OCI-LY1 (cell line): ENCODE data around the gene PIP5K1C.

Experiments used
- H2AFZ ChIP-seq: fragments of 200-600 bp; sonication (generic), shearing (Covaris generic); 2 replicates; pipeline ENCODE4 v1.6.0; 2014; ENCODE audit warnings: antibody characterized with exemption, mild to moderate bottlenecking, low read length
- H3F3A ChIP-seq: fragments of 200-600 bp; sonication (generic), shearing (Covaris generic); 2 replicates; pipeline ENCODE4 v1.6.0; 2014; ENCODE audit warnings: mild to moderate bottlenecking, antibody characterized with exemption, low read length, moderate library complexity; ENCODE audit not compliant: insufficient read depth
- H3K27ac ChIP-seq: fragments of 200-600 bp; sonication (generic); 2 replicates; pipeline ENCODE4 v1.5.1; 2014; ENCODE audit warnings: low read length, mixed run types, mild to moderate bottlenecking, low read depth; ENCODE audit not compliant: poor library complexity, severe bottlenecking
- H3K27me3 ChIP-seq: fragments of 200-600 bp; sonication (generic); 2 replicates; pipeline ENCODE4 v1.6.0; 2014; ENCODE audit warnings: antibody characterized with exemption, mild to moderate bottlenecking, low read length, moderate library complexity; ENCODE audit not compliant: insufficient read depth
- H3K36me3 ChIP-seq: fragments of 200-600 bp; sonication (generic); 2 replicates; pipeline ENCODE4 v1.6.1; 2014; ENCODE audit warnings: mild to moderate bottlenecking, antibody characterized with exemption, low read length, moderate library complexity, mixed read lengths; ENCODE audit not compliant: insufficient read depth
- H3K4me1 ChIP-seq: fragments of 200-600 bp; sonication (generic); 2 replicates; pipeline ENCODE4 v1.5.1; 2014; ENCODE audit warnings: mild to moderate bottlenecking, low read length, moderate library complexity; ENCODE audit not compliant: insufficient read depth, severe bottlenecking
- H3K4me2 ChIP-seq: fragments of 200-600 bp; sonication (generic), shearing (Covaris generic); 2 replicates; pipeline ENCODE4 v1.6.1; 2014; ENCODE audit warnings: low read length
- H3K4me3 ChIP-seq: fragments of 200-600 bp; sonication (generic); 2 replicates; pipeline ENCODE4 v1.5.1; 2014; ENCODE audit warnings: low read length, low read depth, mild to moderate bottlenecking, mixed read lengths; ENCODE audit not compliant: poor library complexity, severe bottlenecking
- H3K79me2 ChIP-seq: fragments of 200-600 bp; shearing (Covaris generic); 2 replicates; pipeline ENCODE4 v1.6.1; 2016; ENCODE audit warnings: mixed run types, low read length, mixed read lengths; ENCODE audit not compliant: insufficient read depth
- H3K9ac ChIP-seq: fragments of 200-600 bp; sonication (generic), shearing (Covaris generic); 2 replicates; pipeline ENCODE4 v1.6.1; 2014; ENCODE audit warnings: mild to moderate bottlenecking, low read length, mixed read lengths
- H3K9me2 ChIP-seq: fragments of 200-600 bp; sonication (generic), shearing (Covaris generic); 2 replicates; pipeline ENCODE4 v1.6.1; 2014; ENCODE audit warnings: low read depth, mild to moderate bottlenecking, low read length, mixed read lengths
- H3K9me3 ChIP-seq: fragments of 200-600 bp; shearing (Covaris generic); 2 replicates; pipeline ENCODE4 v1.6.1; 2014; ENCODE audit warnings: low read length, mixed read lengths
- H4K20me1 ChIP-seq: fragments of 200-600 bp; sonication (generic), shearing (Covaris generic); 2 replicates; pipeline ENCODE4 v1.6.0; 2016; ENCODE audit warnings: mild to moderate bottlenecking, low read length; ENCODE audit not compliant: insufficient read depth
- CTCF ChIP-seq: fragments of 200-600 bp; sonication (generic), shearing (Covaris generic); IDR thresholded peaks from 2 replicates; pipeline ENCODE4 v1.5.1; 2017; ENCODE audit warnings: mild to moderate bottlenecking, antibody characterized with exemption, low read length, moderate library complexity, mixed read lengths
- EZH2 ChIP-seq: fragments of 200-600 bp; sonication (generic), shearing (Covaris generic); IDR thresholded peaks from 2 replicates; pipeline ENCODE4 v1.8.0; 2017; ENCODE audit warnings: borderline replicate concordance, mixed run types, mild to moderate bottlenecking, antibody characterized with exemption, low read length, moderate library complexity, mixed read lengths

Gene PIP5K1C

GRCh38 chr19:3745363-3746045, 45.2 kb upstream of the PIP5K1C start:
- peaks cover 8% of the 10 kb centered on the region for H3K36me3 ChIP-seq
- no peaks in the 10 kb centered on the region for H3F3A ChIP-seq
- no peak overlapping the region for H3K27ac ChIP-seq
- no peaks in the 10 kb centered on the region for H4K20me1 ChIP-seq
- H3K27me3 ChIP-seq = no peaks in the 10 kb centered on the region; the same call in 1 of the 2 replicates
- H3K9me2 ChIP-seq = no peaks in the 10 kb centered on the region
- H3K4me2 ChIP-seq = no peak overlapping the region
- no peak overlapping the region for H3K9ac ChIP-seq
- TF ChIP-seq EZH2 (no peak), CTCF (no peak)
- H3K79me2 ChIP-seq = no peaks in the 10 kb centered on the region
- no peak overlapping the region for H2AFZ ChIP-seq
- H3K9me3 ChIP-seq = no peaks in the 10 kb centered on the region
- H3K4me1 ChIP-seq = no peaks in the 10 kb centered on the region
- no peak overlapping the region for H3K4me3 ChIP-seq

- Histone ChIP-seq H4K20me1 (no peaks in the 10 kb centered on the region), H2AFZ (peak overlapping the region; percentile 92; the same call in 1 of the 2 replicates)
These were observed 43.2 kb upstream of the PIP5K1C start for GRCh38 chr19:3743486-3743885.

GRCh38 chr19:3740431-3740830, 40.2 kb upstream of the PIP5K1C start:
- Histone ChIP-seq H3K36me3 (no peaks in the 10 kb centered on the region), H2AFZ (no peak overlapping the region), H3K9ac (no peak overlapping the region)

More at GRCh38 chr19:3743486-3743885, 43.2 kb upstream of the PIP5K1C start:
- Histone ChIP-seq H3K9me2 (no peaks in the 10 kb centered on the region), H3K4me3 (peak overlapping the region; percentile 12), H3K4me2 (no peak overlapping the region; the same call in 1 of the 2 replicates), H3K79me2 (no peaks in the 10 kb centered on the region), H3K27me3 (no peaks in the 10 kb centered on the region; the same call in 1 of the 2 replicates), H3K27ac (no peak overlapping the region), H3K9me3 (no peaks in the 10 kb centered on the region), H3K9ac (no peak overlapping the region), H3K4me1 (no peaks in the 10 kb centered on the region), H3F3A (no peaks in the 10 kb centered on the region), H3K36me3 (no peaks in the 10 kb centered on the region)
- TF ChIP-seq CTCF (no peak), EZH2 (no peak)

More at GRCh38 chr19:3740431-3740830, 40.2 kb upstream of the PIP5K1C start:
- Histone ChIP-seq H3K27ac (no peak overlapping the region), H4K20me1 (no peaks in the 10 kb centered on the region), H3K4me2 (no peak overlapping the region), H3K4me1 (no peaks in the 10 kb centered on the region), H3K9me2 (no peaks in the 10 kb centered on the region), H3K27me3 (no peaks in the 10 kb centered on the region; the same call in 1 of the 2 replicates), H3K9me3 (no peaks in the 10 kb centered on the region), H3F3A (no peaks in the 10 kb centered on the region), H3K4me3 (no peak overlapping the region), H3K79me2 (no peaks in the 10 kb centered on the region)
- TF ChIP-seq CTCF = no peak
- no peak for TF ChIP-seq EZH2
